IMR-90 (cell line): ENCODE measurements around the gene ITK. TPM values are rescaled to one million over a fixed set of nuclear protein-coding genes. Genes with fewer than 3 reads are reported as not detected.

Source experiments
- ATAC-seq: fragments of 200-7000 bp; cut with Tn5 transposase; 2 replicates; pipeline ENCODE4 v1.9.1; 2020; ENCODE audit warnings: low read depth, mild to moderate bottlenecking, moderate library complexity
- BruUV-seq: library from RNA; stranded (reverse); fragments of 400-500 nt; replicated peaks from 2 replicates; lab custom pipeline; 2021; lab: Mats Ljungman, UMichigan
- CTCF ChIA-PET: fragments of 300-600 bp; formaldehyde crosslinking; extraction: SDS; loops from one replicate; lab custom pipeline; 2021; ENCODE audit warnings: antibody characterized with exemption; lab: Yijun Ruan, JAX
- POLR2A ChIA-PET: fragments of 300-600 bp; sonication (Branson Sonifier 250); formaldehyde crosslinking; loops from one replicate; lab custom pipeline; 2022; ENCODE audit warnings: antibody characterized with exemption; ENCODE audit not compliant: unreplicated experiment; lab: Charles Lee
- DNase-seq: peaks from one replicate; pipeline ENCODE4 v3.0.0; 2013
- H2AFZ ChIP-seq: replicated peaks from 2 replicates; pipeline ENCODE3; 2013; ENCODE audit warnings: low read length, mild to moderate bottlenecking; ENCODE audit not compliant: poor library complexity
- H2AK5ac ChIP-seq: 2 replicates; pipeline ENCODE4 v1.6.1; 2013; ENCODE audit warnings: low read depth, low read length, inconsistent platforms
- H2AK9ac ChIP-seq: replicated peaks from 2 replicates; pipeline ENCODE3; 2013; ENCODE audit warnings: mild to moderate bottlenecking, low read depth, low read length, moderate library complexity; ENCODE audit not compliant: poor library complexity
- H2BK120ac ChIP-seq: 2 replicates; pipeline ENCODE4 v1.6.1; 2013; ENCODE audit warnings: low read depth, low read length, inconsistent platforms
- H2BK15ac ChIP-seq: 3 replicates; pipeline ENCODE4 v1.6.1; 2013; ENCODE audit warnings: low read depth, low read length, inconsistent platforms
- H2BK20ac ChIP-seq: 2 replicates; pipeline ENCODE4 v1.6.1; 2013; ENCODE audit warnings: low read depth, mild to moderate bottlenecking, inconsistent platforms, low read length, moderate library complexity
- H2BK5ac ChIP-seq: 2 replicates; pipeline ENCODE4 v1.6.1; 2013; ENCODE audit warnings: mild to moderate bottlenecking, low read depth, low read length, inconsistent platforms; ENCODE audit not compliant: poor library complexity, severe bottlenecking
- H3K14ac ChIP-seq: replicated peaks from 2 replicates; pipeline ENCODE4 v1.6.1; 2013; ENCODE audit warnings: low read depth, low read length, inconsistent platforms
- H3K18ac ChIP-seq: 2 replicates; pipeline ENCODE4 v1.6.1; 2013; ENCODE audit warnings: low read depth, low read length, control low read depth
- H3K23ac ChIP-seq: 2 replicates; pipeline ENCODE4 v1.6.1; 2013; ENCODE audit warnings: low read depth, low read length, inconsistent platforms
- H3K27ac ChIP-seq: 2 replicates; pipeline ENCODE4 v1.5.1; 2013; ENCODE audit warnings: mild to moderate bottlenecking, control low read depth, low read length; ENCODE audit not compliant: insufficient read depth
- H3K27me3 ChIP-seq: 2 replicates; pipeline ENCODE4 v1.6.1; 2013; ENCODE audit warnings: low read length; ENCODE audit not compliant: control insufficient read depth, insufficient read depth
- H3K36me3 ChIP-seq: 2 replicates; pipeline ENCODE4 v1.6.1; 2013; ENCODE audit warnings: low read length, mixed read lengths; ENCODE audit not compliant: control insufficient read depth, insufficient read depth
- H3K4ac ChIP-seq: 2 replicates; pipeline ENCODE4 v1.6.1; 2013; ENCODE audit warnings: low read depth, low read length, inconsistent platforms
- H3K4me1 ChIP-seq: 2 replicates; pipeline ENCODE4 v1.6.1; 2013; ENCODE audit warnings: low read length, mixed read lengths; ENCODE audit not compliant: control insufficient read depth, insufficient read depth
- H3K4me2 ChIP-seq: 2 replicates; pipeline ENCODE4 v1.6.1; 2013; ENCODE audit warnings: low read depth, mild to moderate bottlenecking, control low read depth, low read length, moderate library complexity
- H3K4me3 ChIP-seq: 2 replicates; pipeline ENCODE4 v1.5.1; 2013; ENCODE audit warnings: low read depth, mild to moderate bottlenecking, control low read depth, low read length, moderate library complexity; ENCODE audit not compliant: insufficient read depth
- H3K56ac ChIP-seq: 2 replicates; pipeline ENCODE4 v1.6.1; 2013; ENCODE audit warnings: low read length, inconsistent platforms; ENCODE audit not compliant: insufficient read depth; ENCODE audit errors: extremely low read depth
- H3K79me1 ChIP-seq, 2 experiments: 2 replicates each; pipeline ENCODE4 v1.6.1; 2013; ENCODE audit warnings: low read length in 2 of 2, inconsistent platforms in 1 of 2, low read depth in 1 of 2
- H3K9ac ChIP-seq: 2 replicates; pipeline ENCODE4 v1.6.1; 2013; ENCODE audit warnings: low read depth, low read length, control low read depth
- H3K9me1 ChIP-seq: 2 replicates; pipeline ENCODE4 v1.6.1; 2013; ENCODE audit warnings: low read length, inconsistent platforms; ENCODE audit not compliant: insufficient read depth
- H3K9me3 ChIP-seq: 2 replicates; pipeline ENCODE4 v1.6.1; 2013; ENCODE audit warnings: low read length; ENCODE audit not compliant: control insufficient read depth, insufficient read depth
- H4K20me1 ChIP-seq: 2 replicates; pipeline ENCODE4 v1.6.1; 2013; ENCODE audit warnings: low read length, inconsistent platforms; ENCODE audit not compliant: insufficient read depth
- H4K5ac ChIP-seq: 2 replicates; pipeline ENCODE4 v1.6.1; 2013; ENCODE audit warnings: mild to moderate bottlenecking, low read depth, low read length, control low read depth
- H4K8ac ChIP-seq, 2 experiments: 2 replicates each; pipeline ENCODE4 v1.6.1; 2013; ENCODE audit warnings: low read depth in 2 of 2, low read length in 2 of 2, control low read depth in 1 of 2, inconsistent platforms in 1 of 2
- H4K91ac ChIP-seq: 2 replicates; pipeline ENCODE4 v1.6.1; 2013; ENCODE audit warnings: low read depth, low read length, inconsistent platforms; ENCODE audit not compliant: insufficient read depth
- BHLHE40 ChIP-seq: fragments of 150-350 bp; IDR thresholded peaks from 2 replicates; pipeline ENCODE4 v1.6.1; 2016; ENCODE audit warnings: mild to moderate bottlenecking, low read depth, low read length
- CEBPB ChIP-seq: IDR thresholded peaks from 2 replicates; pipeline ENCODE4 v1.6.1; 2012; ENCODE audit warnings: low read depth, low read length, improper control_type of control experiment
- CHD1 ChIP-seq: IDR thresholded peaks from 2 replicates; pipeline ENCODE4 v1.6.1; 2012; ENCODE audit warnings: low read depth, low read length, improper control_type of control experiment
- CTCF ChIP-seq: conservative IDR thresholded peaks from 2 replicates; pipeline ENCODE4 v1.5.1; 2012; ENCODE audit warnings: mild to moderate bottlenecking, low read depth, low read length, improper control_type of control experiment
- ELK1 ChIP-seq: fragments of 150-350 bp; IDR thresholded peaks from 2 replicates; pipeline ENCODE4 v1.6.1; 2016; ENCODE audit warnings: low read depth, mild to moderate bottlenecking, low read length, moderate library complexity, borderline replicate concordance
- FOS ChIP-seq: fragments of 150-350 bp; IDR thresholded peaks from 2 replicates; pipeline ENCODE4 v1.6.1; 2016; ENCODE audit warnings: low read depth, low read length
- MAFK ChIP-seq: IDR thresholded peaks from 2 replicates; pipeline ENCODE4 v1.6.1; 2012; ENCODE audit warnings: low read depth, low read length, improper control_type of control experiment
- MAZ ChIP-seq: IDR thresholded peaks from 2 replicates; pipeline ENCODE4 v1.6.1; 2012; ENCODE audit warnings: low read depth, mild to moderate bottlenecking, low read length, improper control_type of control experiment, moderate library complexity, borderline replicate concordance
- MXI1 ChIP-seq: IDR thresholded peaks from 2 replicates; pipeline ENCODE4 v1.6.1; 2012; ENCODE audit warnings: low read depth, mild to moderate bottlenecking, low read length, moderate library complexity, borderline replicate concordance
- NFE2L2 ChIP-seq: fragments of 150-350 bp; IDR thresholded peaks from 2 replicates; pipeline ENCODE4 v1.6.1; 2016; ENCODE audit warnings: low read depth, mild to moderate bottlenecking, low read length
- RAD21 ChIP-seq: IDR thresholded peaks from 2 replicates; pipeline ENCODE4 v1.6.1; 2012; ENCODE audit warnings: low read length, improper control_type of control experiment
- RCOR1 ChIP-seq: IDR thresholded peaks from 2 replicates; pipeline ENCODE4 v1.6.1; 2012; ENCODE audit warnings: mild to moderate bottlenecking, low read length, improper control_type of control experiment; ENCODE audit not compliant: insufficient replicate concordance
- RFX5 ChIP-seq: IDR thresholded peaks from 2 replicates; pipeline ENCODE4 v1.8.0; 2012; ENCODE audit warnings: low read depth, mild to moderate bottlenecking, low read length, moderate library complexity
- SMC3 ChIP-seq: fragments of 150-350 bp; IDR thresholded peaks from 2 replicates; pipeline ENCODE4 v1.6.1; 2016; ENCODE audit warnings: low read depth, mild to moderate bottlenecking, antibody characterized with exemption, low read length, moderate library complexity
- USF2 ChIP-seq: fragments of 150-350 bp; IDR thresholded peaks from 2 replicates; pipeline ENCODE4 v1.6.1; 2017; ENCODE audit warnings: mild to moderate bottlenecking, antibody characterized with exemption, low read length, low read depth
- WGBS, 2 experiments: methylation state at CpG; one replicate each; pipeline versions ENCODE4 v1.1.5 to v1.1.7; 2013; ENCODE audit warnings: missing lambda C conversion rate in 2 of 2; ENCODE audit not compliant: insufficient read length in 1 of 2; ENCODE audit errors: extremely low coverage in 2 of 2; 5-methylcytosine and 5-hydroxymethylcytosine counted together
- dilution Hi-C: fragments of 300-500 bp; cut with HindIII; formaldehyde crosslinking; loops from one replicate; pipeline ENCODE4 v1.14.3; 2018; ENCODE audit warnings: low sequenced_read_pairs; ENCODE audit not compliant: unreplicated experiment
- in situ Hi-C: fragments of 300-500 bp; cut with MboI; formaldehyde crosslinking; loops from 3 replicates; pipeline ENCODE4 v1.14.3; 2019; ENCODE audit warnings: low sequenced_read_pairs, inconsistent platforms, mixed read lengths
- intact Hi-C: fragments of 100-400 bp; cut with micrococcal nuclease; formaldehyde crosslinking; loops from 2 replicates; pipeline ENCODE4 v1.10.0; 2022
- polyA plus RNA-seq, 3 experiments: library from polyadenylated mRNA; depleted of rRNA; stranded (reverse); fragments of >200 nt; gene quantifications; 2 replicates each; pipeline ENCODE4 v1.2.3, GENCODE V29; 2012; ENCODE audit warnings: low replicate concordance in 1 of 3
- total RNA-seq: library from RNA; depleted of rRNA; stranded (reverse); fragments of >200 nt; gene quantifications from 2 replicates; pipeline ENCODE4 v1.2.3, GENCODE V29; 2012

Gene ITK
- total and polyA plus RNA-seq, 2 of the 4 experiments (the other 2 are of a cell fraction), result not detected

GRCh38 chr5:157178966-157179365 is 1.7 kb upstream of the ITK start:
- no peak overlapping the region for H2BK120ac ChIP-seq
- TF ChIP-seq MAZ, result no peak
- no peak for TF ChIP-seq RFX5
- TF ChIP-seq CHD1, result no peak
- no peak for TF ChIP-seq NFE2L2
- no peak for TF ChIP-seq SMC3
- TF ChIP-seq CTCF, result no peak
- TF ChIP-seq USF2, result no peak
- TF ChIP-seq RAD21, result no peak
- no peak for TF ChIP-seq MAFK
- no peak for TF ChIP-seq FOS
- TF ChIP-seq ELK1, result no peak
- TF ChIP-seq BHLHE40, result no peak
- no peak for TF ChIP-seq RCOR1
- TF ChIP-seq CEBPB, result no peak
- TF ChIP-seq MXI1, result no peak
- H2BK5ac ChIP-seq, result no peak overlapping the region
- no peaks in the 10 kb centered on the region for H3K9me3 ChIP-seq
- DNase-seq (no peak), ATAC-seq (no peak)
- no peak overlapping the region for H3K18ac ChIP-seq
- dilution Hi-C loops, result no loop called here
- H4K5ac ChIP-seq, result no peak overlapping the region
- in situ Hi-C loops, result no loop called here
- H3K79me1 ChIP-seq, result no peaks in the 10 kb centered on the region
- no peak overlapping the region for H3K4me2 ChIP-seq
- ChIA-PET CTCF (no interaction called here), POLR2A (no interaction called here)
- H2AFZ ChIP-seq, result no peak overlapping the region
- no CpG with 5 or more reads among the region's 3 CpGs for WGBS, 2 experiments
- no peak overlapping the region for H3K56ac ChIP-seq
- H3K23ac ChIP-seq, result no peak overlapping the region
- no peak overlapping the region for H4K8ac ChIP-seq
- no peak overlapping the region for H2AK9ac ChIP-seq
- no peak overlapping the region for H4K91ac ChIP-seq
- H2BK15ac ChIP-seq, result no peak overlapping the region
- H3K4me1 ChIP-seq, result no peaks in the 10 kb centered on the region
- intact Hi-C loops, result no loop called here
- H3K9me1 ChIP-seq, result no peaks in the 10 kb centered on the region
- H4K20me1 ChIP-seq, result no peaks in the 10 kb centered on the region
- no peak overlapping the region for H3K27ac ChIP-seq
- BruUV-seq, result no TSS peak
- H3K14ac ChIP-seq, result no peak overlapping the region
- no peak overlapping the region for H2BK20ac ChIP-seq
- H2AK5ac ChIP-seq, result no peak overlapping the region
- no peak overlapping the region for H3K4me3 ChIP-seq
- no peaks in the 10 kb centered on the region; the same call in 1 of the 2 replicates for H3K27me3 ChIP-seq
- H3K36me3 ChIP-seq, result no peaks in the 10 kb centered on the region
- no peak overlapping the region for H3K9ac ChIP-seq
- H3K4ac ChIP-seq, result no peak overlapping the region
